SK-N-MC (cell line): Measurements from ENCODE around the gene PFDN6.

Source experiments
- EZH2 ChIP-seq: fragments of 200-600 bp; sonication (generic); IDR thresholded peaks from one replicate; pipeline ENCODE4 v1.6.1; 2017; ENCODE audit warnings: antibody characterized with exemption
- POLR2AphosphoS5 ChIP-seq: IDR thresholded peaks from 2 replicates; pipeline ENCODE4 v1.6.1; 2012; ENCODE audit warnings: mild to moderate bottlenecking, low read depth, low read length, borderline replicate concordance

GRCh38 chr6:33330736-33331135 is 41.3 kb downstream of the PFDN6 start:
- no peak for TF ChIP-seq POLR2AphosphoS5
- no peak for TF ChIP-seq EZH2
